HG02870 (cell line): Measurements from ENCODE around the gene ST6GALNAC3.
"Not testable (repeated sequence)": the region's sequence is repeated elsewhere in the genome, so short reads cannot be mapped to it uniquely, and the experiment has no call there.

Experiments
- ATAC-seq: cut with Tn5 transposase; IDR thresholded peaks from one replicate; pipeline ENCODE4 v1.9.1; 2021; ENCODE audit warnings: mild to moderate bottlenecking, moderate library complexity; ENCODE audit not compliant: unreplicated experiment

ST6GALNAC3 gene

GRCh38 chr1:76105372-76105771, 30.8 kb downstream of the ST6GALNAC3 start:
- no peak for ATAC-seq

DNA sequence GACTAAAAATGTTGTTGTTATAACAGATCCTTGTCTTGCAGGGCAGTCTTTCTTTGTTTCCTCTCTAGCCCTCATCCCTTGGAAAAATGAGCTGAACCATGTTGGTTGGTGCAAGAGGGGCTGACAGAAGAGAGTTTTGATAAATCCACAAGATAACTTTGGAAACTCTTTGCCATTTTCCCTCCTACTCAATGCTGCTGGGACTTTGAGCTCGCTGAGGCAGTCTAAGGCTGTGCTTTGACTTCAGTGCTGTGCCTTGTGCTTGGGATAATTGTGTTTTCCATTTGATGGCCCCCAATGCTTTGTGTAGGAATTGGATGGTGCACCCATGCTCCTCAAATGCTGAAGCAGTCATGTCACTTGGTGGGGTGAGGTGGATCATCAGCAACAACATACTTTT, 31.7 kb downstream of the ST6GALNAC3 start:
- ATAC-seq: no peak

DNA sequence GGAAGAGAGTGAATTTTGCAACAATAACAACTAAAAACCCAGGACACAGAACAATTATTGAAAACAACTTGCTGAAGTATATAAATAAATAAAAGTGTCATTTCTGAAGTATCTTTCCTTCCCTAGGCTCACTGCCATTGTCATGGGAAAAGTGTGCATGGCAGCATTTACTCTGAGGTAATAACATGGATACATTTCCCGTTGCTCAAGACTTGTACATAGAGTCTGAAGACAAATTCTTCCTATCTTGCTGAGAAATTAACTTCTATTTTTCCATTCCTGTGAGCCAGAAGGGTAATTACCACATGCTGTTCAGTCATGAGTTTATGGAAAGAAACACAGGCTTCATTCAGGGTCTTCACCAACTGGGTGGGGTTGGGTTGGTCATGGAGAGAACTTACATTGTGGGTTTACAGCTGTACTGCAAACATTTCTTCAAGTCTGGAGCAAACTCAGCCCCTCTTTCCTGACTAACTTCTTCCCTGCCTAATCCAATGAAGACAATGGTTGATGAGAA, 32.2 kb downstream of the ST6GALNAC3 start:
- no peak for ATAC-seq

- no peak for ATAC-seq
Observed at GRCh38 chr1:76109404-76109803, 34.9 kb downstream of the ST6GALNAC3 start.

DNA sequence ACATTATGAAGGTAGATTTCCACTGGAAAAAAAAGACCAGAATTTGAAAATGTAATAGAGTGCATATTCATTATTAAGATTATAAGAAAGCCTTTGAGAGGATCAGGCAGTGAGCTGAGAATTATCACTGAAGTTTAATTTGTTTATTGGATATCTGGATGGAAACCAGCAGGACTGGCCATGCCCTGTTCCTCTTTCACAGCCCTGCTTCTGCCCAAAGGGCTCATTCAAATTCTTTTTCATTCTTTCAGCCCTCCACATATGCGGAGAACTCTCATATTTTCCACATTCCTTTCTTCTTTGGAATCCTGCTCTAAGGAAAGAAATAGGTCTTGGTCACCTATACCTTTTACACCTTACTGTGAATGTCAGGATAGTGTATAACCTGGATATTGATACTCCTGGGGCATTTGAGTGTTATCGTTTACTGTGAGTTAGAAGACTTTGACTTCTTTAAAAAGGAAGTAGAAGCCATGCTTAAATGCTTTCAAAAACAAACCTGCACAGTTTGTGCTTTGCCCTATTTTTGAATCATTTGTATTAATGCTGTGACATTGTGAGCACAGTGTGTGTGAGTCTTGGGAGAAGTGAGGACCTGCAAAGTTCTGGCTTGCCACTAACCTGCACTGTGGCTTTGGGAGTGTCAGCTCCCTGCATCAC, 35.5 kb downstream of the ST6GALNAC3 start:
- no peak for ATAC-seq

DNA sequence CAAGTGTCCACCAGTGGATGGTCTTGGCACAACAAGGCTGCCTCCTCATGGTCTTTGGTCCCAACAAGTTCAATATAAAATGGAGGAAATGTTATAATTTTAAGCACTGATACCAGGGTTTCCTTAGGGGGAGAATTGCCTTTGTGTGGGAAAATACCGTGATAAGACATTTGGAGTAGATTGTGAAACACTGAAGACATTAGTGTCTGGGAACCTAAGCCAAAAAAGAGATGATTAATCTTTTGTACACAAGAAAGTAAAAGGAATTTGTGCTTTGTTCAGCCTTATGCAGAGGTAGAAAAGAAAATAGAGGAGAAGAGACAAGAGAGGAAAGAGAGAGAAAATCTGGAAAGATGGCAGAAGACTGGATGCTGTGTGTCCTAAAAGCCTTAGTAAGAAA, 36.1 kb downstream of the ST6GALNAC3 start:
- ATAC-seq: no peak

DNA sequence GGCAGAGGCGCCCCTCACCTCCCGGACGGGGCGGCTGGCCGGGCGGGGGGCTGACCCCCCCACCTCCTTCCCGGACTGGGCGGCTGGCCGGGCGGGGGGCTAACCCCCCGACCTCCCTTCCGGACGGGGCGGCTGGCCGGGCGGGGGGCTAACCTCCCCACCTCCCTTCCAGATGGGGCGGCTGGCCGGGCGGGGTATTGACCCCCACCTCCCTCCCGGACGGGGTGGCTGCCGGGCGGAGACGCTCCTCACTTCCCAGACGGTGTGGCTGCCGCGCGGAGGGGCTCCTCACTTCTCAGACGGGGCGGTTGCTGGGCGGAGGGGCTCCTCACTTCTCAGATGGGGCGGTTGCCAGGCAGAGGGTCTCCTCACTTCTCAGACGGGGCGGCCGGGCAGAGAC, 37.8 kb downstream of the ST6GALNAC3 start:
- not testable (repeated sequence) for ATAC-seq

- no peak for ATAC-seq
Observed at GRCh38 chr1:76113446-76113845, 38.9 kb downstream of the ST6GALNAC3 start.

- no peak for ATAC-seq
Observed at GRCh38 chr1:76115171-76115570, 40.6 kb downstream of the ST6GALNAC3 start.

DNA sequence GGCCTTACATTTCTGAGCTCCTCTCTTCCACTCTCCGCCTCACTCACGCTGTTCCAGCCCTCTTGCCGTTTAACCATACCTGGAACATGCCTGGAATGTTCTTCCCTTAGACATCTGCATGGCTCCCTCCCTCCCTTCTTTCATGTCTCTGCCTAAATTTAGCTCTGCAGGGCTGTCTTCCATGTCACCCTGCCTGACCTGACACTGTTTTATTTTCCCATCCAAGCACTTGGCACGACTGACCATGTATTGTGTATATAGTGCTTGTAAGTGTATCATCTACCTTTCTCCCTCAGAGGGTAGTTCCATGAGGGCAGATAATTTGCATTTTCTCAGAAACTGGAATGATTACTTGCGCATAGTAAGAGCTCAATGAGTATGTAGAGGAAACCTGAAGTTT, 47.3 kb downstream of the ST6GALNAC3 start:
- no peak for ATAC-seq

DNA sequence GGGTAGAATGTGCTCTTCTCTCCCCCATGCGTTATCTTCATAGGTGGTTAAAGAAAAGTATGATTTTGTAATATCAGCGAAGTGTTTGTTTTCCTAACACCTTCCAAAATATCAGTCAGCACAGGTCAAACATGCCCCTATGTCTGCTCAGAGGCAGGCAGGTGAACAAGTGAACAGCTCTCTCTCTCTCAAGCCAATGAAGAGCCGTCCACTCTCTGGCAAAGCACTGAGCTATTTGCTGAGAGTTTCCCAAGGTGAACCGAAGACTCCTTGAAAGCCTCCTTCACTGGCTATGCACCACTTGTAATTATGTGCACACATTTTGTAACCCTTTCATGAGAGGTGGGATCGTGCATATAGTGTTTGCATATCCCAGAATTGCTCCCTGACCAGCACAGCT, 47.7 kb downstream of the ST6GALNAC3 start:
- no peak for ATAC-seq

- not testable (repeated sequence) for ATAC-seq
Observed at GRCh38 chr1:76123411-76124064, 49.0 kb downstream of the ST6GALNAC3 start.

DNA sequence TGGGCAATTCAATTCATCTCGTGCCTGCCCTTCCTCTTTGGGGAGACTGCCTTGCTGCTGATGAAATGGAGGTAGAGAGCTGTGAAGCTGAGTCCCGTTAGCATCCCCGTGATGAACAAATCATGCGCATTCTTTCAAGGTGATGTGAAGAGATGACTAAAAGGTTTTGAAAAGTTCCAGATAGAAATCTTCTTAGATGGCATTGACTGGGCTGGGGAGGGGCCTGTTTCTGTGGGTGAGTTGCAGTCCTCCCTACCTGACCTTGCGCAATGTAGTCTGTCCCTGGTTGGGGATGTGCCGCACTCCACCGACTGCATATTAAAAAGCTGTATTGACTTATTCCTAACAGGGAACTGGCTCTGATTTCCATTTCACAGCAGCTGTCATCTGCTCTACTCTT, 49.6 kb downstream of the ST6GALNAC3 start:
- no peak for ATAC-seq

- no peak for ATAC-seq
Observed at GRCh38 chr1:76125473-76126219, 51.1 kb downstream of the ST6GALNAC3 start.

GRCh38 chr1:76128096-76128495, 53.5 kb downstream of the ST6GALNAC3 start:
- ATAC-seq: no peak

DNA sequence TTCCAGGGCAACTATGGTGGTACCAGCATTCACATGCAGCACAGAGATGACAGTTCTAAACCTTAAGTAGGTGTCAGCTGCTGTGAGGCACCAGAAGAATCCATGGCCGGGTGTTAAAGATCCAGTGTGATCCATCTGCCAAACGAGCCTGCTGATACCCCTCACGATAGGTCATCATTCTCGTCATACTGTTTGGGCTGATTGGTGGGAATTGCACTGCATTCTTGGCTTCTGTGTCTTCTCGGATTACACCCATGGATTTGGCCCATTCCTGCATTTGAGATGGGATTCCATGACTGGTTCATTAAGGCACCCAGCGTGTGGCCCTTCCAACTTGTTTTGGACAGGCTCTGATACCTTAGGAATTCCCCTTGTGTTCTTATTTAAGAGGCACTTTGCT, 55.2 kb downstream of the ST6GALNAC3 start:
- no peak for ATAC-seq

GRCh38 chr1:76130992-76131391, 56.4 kb downstream of the ST6GALNAC3 start:
- ATAC-seq: no peak

DNA sequence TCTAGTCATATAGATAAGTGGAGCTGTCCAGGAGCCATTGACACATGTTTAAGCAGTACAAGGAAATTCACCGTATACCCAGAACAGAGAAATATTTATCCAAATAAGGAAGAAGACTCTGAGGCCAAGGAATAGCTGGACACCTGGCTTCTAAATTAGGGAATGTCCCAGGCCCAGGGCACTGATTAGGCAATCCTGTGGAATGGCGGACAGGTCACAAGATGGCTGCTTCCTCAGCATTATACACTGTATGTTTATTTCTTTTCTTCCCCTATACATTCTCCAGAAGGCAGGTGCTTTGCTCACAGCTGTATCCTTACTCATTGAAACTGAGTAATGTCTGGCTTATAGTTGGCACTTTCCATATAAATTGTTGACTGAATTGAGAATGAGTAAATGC, 59.4 kb downstream of the ST6GALNAC3 start:
- no peak for ATAC-seq

DNA sequence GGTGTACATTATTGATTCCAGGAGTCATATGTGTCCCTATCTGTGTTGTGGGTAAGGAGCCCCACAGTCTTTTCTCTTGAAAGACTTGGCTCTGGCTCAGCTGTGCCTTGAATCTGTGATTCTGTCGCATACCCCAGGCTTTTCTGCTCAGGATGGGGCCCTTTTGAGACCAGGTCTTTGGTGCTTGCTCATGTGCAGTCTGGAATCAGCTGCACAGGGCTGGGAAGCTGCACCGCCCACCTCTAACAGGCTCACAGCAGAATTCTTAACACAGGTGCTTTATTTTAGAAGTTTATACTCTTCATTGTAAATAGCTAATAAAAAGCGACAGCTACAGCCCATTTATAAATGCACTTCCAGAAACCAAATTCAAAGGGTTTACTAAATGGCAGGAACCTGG, 61.3 kb downstream of the ST6GALNAC3 start:
- no peak for ATAC-seq

- ATAC-seq: peak; percentile 67
Observed at GRCh38 chr1:76136894-76137293, 62.3 kb downstream of the ST6GALNAC3 start.

DNA sequence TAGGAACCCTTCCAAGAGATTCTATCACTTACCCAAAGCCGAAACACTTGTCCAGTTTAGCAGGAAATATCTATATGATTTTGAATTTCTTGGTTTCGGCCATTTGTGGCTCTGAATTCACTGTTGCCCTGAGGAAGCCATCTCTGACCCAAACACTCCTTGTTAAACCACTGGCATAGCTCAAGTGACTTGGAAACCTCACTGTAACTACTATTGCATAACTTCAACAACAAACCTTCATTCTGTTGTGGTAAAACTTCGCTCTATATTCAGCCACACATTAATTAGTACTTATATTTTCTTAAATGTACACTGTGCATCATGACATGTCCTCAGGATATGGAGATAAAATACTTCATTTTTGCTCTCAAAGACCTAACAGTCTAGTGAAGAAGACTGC, 63.2 kb downstream of the ST6GALNAC3 start:
- no peak for ATAC-seq

- no peak for ATAC-seq
Observed at GRCh38 chr1:76138217-76138616, 63.7 kb downstream of the ST6GALNAC3 start.
